Activated CD8-positive, alpha-beta memory T cell treated with anti-CD3 and anti-CD28 coated beads, Interleukin-2, amount 50 U/mL, for 1 hour (primary cell): ENCODE data around the gene C6orf58.

Experiments used
- DNase-seq: peaks from one replicate; pipeline ENCODE4 v3.0.0-alpha.2; 2020; ENCODE audit errors: extremely low read depth

Gene C6orf58

DNA sequence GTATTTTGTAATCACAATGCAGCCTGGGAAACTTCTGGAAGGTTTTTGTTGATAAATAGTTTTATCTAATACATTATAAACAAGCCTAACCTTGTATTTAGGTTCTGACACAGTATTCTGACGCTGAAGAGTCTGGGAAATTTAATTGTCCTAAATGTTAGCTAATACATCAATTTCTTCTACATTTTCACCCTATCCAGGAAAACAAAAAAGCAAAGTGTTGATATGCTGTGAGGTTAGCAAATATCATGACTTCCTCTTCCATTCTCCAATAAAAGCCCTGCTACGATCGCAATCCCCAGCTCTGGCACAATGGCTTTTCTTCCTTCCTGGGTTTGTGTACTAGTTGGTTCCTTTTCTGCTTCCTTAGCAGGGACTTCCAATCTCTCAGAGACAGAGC, at the start of gene C6orf58:
TSS of gene C6orf58 (plus strand) at position 301 of the 400 bp plus-strand sequence. CDS start at position 313, 12 bp downstream.
- DNase-seq = no peak

DNA sequence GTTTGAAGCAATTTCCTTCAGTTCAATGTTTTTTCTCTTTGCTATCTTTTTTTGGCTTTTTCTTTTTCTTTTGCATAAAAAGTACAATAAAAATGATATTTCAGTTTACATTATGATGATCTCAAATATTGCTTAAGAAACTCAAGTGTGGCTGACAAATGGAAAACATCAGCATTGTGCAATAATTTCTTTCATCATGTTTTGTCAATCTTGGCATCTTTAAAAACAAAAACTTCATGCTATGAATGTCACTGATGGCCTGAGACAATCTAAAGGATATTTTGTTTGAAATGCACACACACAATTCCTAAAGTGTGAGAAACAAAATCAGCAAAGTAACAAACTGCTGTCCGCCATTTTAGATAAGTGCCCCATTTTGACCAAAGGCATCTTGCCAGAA, 44.0 kb upstream of the C6orf58 start:
- no peak for DNase-seq

DNA sequence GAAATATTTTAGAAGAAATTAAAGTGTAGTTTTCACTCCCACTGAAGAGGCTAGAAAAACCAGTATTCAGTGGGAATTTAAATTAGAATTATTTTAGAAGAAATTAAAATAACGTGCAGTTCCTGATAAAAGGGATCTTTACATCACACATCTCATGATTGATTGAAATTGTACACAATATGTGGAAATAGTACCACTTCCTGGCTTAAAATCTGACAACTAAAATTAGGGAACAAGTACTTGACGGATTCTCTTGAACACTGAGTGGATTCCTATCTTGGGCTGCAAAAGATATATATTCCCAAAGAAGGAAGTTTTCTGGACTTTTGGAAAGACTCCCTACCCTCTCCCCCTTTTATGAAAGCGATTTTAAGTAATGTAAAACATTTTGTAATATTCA, 43.2 kb upstream of the C6orf58 start:
- no peak for DNase-seq

DNA sequence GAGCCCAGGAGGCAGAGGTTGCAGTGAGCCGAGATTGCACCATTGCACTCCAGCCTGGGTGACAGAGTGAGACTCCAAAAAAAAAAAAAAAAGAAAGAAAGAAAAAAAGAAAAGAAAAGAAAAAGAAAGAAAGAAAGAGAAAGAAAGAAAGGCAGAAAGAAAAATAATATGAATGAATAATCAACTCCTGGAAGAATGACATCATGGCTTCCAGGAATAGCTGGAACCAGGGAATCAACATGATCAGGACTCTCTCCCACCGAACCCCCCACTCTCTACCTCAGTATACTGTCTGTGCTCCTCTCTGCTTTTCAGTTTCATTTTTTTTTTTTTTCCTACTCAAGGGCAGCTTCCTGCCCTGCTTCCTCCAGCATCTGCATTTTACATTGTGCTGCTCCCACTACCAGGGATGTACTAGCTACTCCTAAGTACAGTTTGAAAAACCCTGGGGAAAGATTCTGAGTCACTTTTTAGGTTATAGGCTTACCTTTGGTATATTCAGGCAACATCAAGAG, 38.2 kb upstream of the C6orf58 start:
- no peak for DNase-seq

DNA sequence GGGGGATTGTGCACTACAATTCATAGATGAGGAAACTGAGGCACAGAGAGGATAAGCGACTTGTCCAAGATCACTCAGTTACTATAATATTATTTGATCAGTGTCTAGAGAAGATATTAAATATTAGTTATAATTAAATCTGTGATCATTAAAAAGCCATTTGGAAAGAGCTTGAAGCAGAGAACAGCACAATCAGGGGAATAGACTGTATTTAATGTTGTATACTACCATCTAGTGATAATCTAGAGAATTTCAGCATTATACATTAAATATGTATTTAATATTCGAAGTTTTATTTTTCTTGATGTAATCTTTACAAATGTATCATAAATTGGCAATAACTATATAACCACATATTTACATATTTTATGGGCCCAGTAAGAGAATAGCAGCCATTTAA, 37.7 kb upstream of the C6orf58 start:
- no peak for DNase-seq

DNA sequence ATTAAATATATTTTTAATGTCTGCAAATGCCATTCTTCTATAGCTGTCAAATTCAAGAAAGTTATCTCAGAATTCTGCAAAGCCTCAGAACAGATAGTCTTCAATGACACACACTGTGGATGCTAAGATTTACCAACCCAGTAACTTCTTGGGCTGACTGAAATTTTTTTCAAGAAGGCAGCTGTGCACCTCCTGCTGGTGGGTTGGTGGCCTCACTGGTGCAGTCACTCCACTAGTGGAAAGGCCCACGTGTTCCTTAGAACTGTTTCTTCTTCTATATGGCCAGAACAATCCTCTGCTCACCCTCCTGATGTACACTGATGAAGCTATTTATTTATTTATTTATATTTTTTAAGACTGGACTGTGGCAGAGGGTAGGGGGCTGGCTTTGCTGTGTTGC, 29.8 kb upstream of the C6orf58 start:
- DNase-seq = no peak

DNA sequence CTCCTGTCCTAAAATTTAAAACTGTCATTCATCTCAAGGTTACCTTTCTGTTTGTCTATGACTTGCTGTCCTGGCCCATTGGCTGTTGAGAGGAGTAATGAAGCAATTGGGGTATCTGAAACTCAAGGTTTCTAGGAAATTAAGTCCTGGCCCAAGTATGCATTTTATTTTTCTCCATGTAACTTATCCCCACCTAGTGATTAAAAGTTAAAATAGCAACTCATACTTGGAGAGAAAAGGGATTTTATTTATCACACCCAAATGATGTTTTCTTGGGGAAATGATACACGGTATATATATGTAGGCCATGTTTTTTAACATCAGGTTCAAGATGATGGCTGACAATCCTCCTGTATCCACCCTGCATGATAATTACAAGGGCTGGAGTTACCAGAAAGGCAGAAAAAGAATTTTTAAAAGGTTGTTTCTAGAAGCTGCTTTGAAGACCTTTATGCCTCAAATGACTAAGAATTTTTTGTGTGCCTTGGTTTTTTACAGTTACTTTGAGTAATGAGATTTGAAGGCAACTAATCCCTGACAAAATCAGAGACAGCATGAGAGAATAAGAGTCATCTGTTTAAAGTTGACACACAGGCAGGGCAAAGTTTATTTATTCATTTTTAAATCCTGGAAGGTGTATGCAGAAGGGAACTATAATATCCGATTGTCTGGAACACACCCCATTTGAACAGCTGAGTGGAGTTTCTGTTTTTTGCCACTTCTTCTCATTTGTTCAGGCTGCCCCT, 28.9 kb upstream of the C6orf58 start:
- DNase-seq = no peak

DNA sequence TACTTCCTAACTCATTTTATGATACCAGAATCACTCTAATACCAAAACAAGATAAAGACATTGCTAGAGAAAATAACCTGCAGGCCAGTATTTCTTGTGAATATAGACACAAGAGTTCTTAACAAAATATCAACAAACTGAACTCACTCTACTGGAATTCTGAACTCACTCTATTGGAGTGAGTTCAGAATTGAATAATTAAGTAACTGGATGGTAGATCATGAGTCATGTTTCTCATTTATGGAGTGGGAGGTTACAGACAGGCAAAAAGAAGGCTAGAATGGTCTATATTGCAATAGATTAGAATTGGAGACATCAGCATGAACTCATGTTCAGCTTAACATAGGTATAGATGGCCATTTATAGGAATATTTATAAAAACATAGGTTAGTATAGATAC, 26.6 kb upstream of the C6orf58 start:
- no peak for DNase-seq

DNA sequence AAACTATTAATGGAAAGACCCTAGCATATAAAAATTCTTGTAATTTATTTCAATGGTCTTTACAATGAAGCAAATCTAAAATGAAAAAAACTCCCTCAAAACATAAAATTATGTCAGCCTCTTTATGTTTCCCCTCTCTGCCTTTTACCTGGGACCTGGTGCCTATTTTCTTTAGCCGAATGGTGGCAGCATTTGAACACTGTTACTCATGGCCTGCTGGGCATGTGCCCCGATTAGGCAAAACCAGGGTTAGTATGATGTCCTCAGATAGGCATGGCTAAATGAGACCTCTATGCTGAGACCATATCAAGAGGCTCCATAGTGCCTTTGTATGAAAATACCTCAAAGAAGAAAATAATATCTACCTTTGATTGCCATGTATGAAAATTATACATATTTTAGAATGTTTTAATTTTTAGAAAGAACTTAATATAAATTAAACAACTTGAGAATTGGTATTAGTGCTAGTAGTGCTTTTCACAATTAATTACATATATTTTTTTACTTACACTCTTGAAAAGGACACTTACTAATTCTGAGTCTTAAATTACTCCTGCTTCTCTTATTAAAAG, 22.5 kb upstream of the C6orf58 start:
- DNase-seq = no peak

DNA sequence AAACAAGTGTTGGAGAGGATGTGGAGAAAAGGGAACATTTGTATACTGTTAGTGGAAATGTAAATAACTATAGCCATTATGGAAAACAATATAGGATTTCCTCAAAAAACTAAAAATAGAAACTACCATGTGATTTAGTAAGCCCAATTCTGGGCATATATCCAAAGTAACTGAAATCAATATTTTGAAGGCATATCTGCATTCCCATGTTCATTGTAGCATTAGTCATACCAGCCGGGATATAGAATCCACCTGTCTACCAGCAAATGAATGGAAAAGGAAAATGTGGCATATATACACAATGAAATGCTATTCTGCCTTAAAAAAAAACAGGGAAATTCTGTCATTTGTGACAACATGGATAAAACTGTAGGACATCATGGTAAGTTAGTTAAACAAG, 15.3 kb upstream of the C6orf58 start:
- DNase-seq = no peak

DNA sequence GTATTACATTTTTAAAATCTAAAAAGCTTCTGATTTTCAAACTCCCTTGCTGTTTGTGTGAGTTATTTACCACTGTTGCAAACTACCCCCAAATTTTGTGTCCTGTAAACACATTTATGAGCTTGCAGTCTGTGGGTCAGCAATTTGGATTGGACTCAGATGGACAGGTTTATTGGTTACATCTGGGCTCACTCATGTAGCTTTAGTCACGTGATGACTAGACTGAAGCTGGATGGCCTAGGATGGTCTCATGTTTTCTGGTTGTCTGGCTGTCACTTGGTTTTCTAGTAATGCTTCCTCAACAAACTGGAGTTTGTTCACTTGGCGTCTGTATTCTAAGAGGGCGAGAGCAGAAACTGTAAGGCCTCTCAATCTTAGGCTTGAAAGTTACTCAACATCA, 12.2 kb upstream of the C6orf58 start:
- DNase-seq = no peak

DNA sequence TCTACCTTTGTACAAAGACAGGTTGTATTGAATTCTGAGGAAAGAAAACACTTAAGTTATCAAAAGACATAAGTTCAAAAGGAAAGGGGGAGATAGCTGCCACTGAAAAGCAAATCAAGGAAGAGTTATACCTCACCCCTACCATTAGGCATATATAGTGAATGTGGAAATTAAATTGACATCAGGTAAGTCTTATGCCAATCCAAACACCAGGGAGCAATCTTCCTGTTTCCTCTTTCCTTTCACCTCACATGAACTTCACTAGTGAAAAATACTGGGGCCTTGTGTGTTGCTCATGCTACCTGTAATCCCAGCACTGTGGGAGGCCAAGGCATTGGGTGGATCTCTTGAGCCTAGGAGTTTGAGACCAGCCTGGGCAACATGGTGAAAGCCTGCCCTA, 10.9 kb upstream of the C6orf58 start:
- no peak for DNase-seq

DNA sequence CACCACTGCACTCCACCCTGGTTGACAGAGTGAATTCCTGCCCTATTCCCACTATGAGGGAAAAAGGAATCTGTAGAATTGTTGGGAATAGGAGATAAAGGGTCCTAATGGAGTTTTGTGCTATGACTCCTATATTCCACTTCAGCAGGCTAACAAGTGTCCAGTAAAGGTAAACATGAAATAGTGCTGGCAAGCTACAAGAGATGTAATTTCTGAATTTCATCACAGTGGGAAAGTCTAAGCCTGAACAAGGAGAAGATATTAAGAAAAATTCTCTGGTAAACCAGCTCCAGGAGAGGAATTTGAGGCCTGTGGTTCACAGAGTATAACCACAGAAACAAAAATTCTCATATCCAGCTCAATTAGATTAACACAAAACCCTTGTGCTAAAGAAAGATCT, 10.3 kb upstream of the C6orf58 start:
- DNase-seq = no peak

DNA sequence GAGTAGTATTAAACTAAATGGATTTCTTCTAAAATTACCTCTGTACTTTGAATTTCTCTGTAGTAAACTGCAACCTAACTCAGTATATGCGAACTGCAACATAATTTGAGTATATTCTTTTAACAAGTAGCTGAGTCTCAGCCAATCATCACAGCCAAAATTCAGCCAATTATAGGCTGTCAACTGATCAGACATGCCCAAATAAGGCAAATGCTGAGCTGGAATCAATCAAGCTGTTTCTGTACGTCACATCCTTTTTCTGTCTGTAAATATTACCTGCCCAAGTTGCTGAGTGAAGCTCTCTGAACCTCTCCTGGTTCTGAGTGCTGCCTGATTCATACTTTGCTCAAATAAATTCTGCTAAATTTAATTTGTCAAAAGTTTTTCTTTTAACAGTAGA, 9.5 kb upstream of the C6orf58 start:
- no peak for DNase-seq

DNA sequence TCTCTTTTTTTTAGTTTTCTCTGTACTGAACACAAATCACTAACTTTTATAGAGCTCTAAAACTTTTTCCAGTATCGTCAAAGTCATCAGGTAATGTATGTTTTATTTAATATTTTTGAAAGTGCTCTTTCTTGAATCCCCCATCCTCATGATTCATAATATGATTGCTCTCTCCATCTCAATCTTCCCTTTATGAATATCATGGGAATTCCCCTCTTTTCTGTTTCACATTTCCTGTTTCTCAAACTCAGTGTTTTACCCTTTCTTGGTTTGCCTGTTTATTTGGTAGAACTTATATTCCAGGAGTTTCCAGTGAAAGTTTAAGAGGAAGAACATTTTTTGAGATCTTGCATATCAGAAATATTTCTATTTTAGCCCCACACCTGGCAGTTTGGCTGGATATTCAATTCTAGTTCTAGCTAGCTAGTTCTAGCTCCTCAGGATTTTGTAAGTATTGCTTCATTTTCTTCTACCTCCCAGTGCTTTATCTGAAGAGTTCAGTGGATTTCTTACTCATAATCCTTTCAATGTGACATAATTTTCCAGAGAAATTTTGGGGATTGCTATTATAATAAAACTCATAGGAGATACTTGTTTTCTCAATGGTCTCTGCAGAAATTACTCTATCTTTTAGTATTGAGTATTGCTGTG, 6.1 kb upstream of the C6orf58 start:
- DNase-seq = no peak

DNA sequence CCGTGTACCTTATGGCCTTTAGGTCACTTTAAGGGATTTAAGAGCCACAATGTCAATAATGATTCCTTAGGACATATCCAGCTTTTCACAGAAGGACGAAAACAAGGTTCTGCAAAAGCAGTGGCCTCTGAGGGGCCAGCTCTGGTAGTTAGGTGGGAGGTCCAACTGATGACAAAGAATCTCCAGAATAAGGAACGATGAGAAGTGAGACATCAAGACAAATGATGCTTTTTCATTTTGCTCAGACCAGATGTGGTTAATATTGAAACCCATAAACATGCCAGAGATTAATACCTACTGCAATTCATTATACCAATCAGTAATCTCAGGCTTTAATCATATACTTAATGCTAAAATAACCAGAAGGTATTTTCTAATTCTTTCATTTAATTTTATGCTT, 1.9 kb downstream of the C6orf58 start:
- DNase-seq = no peak

DNA sequence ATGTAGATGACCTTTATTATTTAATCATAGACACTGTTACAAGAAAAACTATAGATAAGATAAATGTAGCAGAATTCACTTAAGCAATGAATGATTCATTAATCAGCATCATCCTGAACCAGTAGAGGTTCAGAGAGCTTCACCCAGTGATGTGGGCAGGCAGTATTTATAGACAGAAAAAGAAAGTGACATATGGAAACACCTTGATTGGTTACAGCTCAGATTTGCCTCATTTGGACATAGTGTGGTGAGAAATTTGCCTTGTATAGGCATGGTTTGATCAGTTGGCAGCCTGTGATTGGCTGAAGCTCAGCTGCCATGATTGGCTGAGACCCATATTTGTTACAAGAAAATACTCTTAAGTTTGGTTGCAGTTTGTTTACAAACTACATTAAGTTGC, 4.6 kb downstream of the C6orf58 start:
- no peak for DNase-seq

DNA sequence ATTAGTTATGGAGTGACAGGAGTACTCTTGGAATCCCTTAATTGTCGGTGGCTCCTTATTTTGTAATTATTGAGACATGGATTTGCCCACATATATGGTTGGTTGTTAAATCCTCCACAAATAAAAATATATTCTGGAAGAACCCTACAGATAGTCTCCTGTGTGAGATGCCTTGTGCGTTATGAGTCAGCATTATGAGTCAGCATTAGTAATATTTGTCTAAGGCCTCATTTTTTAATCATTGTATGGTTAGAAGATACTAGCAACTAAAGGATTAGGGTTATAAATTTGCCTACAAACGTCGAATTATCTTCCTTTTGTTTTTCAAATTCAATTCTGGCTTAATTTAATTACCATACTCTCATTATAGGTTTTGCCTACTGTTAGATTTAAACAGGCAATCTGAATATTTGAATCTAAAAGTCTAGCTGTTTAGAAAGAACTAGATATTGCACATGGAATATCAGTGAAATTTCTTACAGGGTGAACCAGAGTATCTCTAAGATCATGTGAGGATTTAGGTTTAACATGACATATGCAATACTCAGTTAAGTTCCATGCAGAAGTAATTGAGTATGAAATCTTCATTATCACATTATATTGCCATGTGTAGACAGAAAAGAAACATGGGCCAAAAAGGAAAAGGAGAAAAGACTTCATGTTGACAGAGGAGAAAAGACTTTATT, 5.9 kb downstream of the C6orf58 start:
- no peak for DNase-seq

DNA sequence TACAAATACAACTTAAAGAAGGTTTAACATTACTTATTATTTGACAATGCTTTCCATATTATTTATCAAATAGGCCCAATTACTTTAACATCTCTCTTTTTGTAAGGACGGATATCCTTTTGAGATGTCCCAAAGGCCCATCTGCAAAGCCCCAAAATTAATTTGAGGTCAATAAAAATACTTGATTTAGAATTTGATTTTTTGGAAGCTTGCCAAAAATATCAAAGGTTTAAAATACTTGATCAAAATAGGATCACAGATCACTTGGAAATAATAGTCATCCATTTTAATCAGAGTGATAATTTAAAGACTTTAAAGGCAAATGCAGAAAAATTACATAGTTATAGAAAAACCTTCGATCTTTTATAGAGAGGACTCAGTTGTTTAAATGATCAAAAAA, 8.1 kb downstream of the C6orf58 start:
- DNase-seq = no peak

DNA sequence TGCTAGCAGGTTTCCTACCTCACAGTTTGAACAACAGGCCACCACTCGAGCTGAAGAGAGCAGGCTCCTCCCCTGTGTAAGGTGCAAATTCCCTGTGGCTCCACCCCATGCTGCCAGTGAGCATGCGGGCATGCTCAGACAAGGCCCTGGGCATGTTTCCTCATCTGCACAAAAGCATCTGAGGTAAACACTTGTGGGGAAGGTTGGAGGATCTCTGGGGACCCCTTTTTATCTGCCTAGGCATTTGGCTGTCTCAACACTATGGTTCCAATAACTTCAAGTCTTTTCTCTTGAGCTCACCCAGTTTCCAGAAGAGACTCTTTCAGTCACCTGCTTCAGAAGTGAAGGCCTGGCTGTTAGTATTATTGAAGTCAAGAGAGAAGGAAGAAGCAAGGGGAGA, 9.4 kb downstream of the C6orf58 start:
- DNase-seq = no peak

DNA sequence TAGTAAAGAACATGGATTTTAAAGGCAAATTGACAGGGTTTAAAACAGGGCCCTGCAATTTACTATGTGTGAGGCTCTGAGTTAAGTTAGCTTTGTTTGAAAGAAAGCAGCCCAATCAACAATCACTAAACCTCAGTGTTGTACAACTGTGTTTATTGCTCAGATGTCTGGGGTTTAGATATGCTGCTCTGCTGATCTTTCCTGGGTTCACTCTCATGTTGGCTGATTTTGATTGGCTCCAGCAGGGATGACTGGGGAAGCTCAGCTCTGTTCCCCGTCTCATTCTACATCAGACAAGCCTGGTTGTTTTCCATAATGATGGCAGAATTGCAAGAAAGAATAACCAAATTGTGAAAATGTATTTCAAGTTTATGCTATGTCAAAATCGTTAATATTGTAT, 10.9 kb downstream of the C6orf58 start:
- no peak for DNase-seq

DNA sequence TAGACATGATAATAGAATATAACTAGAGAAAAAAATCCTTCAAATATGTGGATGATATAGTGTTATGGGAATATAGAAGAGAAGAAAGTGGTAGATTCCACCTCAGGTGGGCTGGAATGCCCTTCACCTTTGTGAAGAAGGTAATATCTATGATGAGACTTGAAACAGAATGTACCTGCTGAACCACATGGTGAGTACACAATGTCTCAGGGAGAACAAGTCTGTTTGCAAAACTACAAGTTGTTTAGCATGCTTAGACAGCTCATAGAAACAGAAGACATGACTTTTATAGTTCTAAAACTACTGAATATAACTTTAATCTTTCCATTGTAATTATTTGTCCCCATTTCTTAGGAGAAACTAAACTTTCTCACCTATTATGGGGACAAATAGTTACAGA, 12.2 kb downstream of the C6orf58 start:
- no peak for DNase-seq

DNA sequence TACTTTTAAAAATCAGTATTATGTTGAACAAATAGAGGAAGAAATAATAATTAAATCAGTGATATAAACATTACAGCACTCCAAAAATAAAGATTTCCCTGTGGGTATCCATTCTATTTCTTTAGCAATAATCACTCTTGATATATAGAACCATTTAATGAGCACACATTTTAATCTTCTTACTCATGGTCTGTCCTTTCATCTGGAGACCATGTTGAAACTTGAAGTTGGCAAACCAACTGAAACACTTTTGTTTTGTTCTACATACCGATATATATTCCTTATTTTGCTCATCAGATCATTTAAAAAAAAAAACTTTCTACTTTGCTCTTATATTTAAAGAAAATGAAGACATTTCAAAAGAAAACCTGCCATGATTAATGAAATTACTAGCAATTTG, 13.4 kb downstream of the C6orf58 start:
- no peak for DNase-seq
